Measurements from ENCODE around the gene ZNF630.
A peak's percentile ranks its signal among the peaks of the same experiment; 100 is the strongest.
"Not testable (repeated sequence)": the region's sequence is repeated elsewhere in the genome, so short reads cannot be mapped to it uniquely, and the experiment has no call there.

ZNF630 gene

GRCh38 chrX:48025561-48025960, 45.9 kb downstream of the ZNF630 start:
- no peak overlapping the region for H3K27ac ChIP-seq
- no peaks in the 10 kb centered on the region for H3K27me3 ChIP-seq
- H3K9me3 ChIP-seq = peaks cover 0 to 6% (median 0%) of the 10 kb centered on the region in 3 donors
- no peaks in the 10 kb centered on the region for H3K36me3 ChIP-seq
- intact Hi-C loops (cut with DNase I; ENCODE audit: low total_unique reads) = loop anchor here (10.0 kb wide), 1 partner anchor 191 kb away; the partner anchor contains the start of gene ZNF81
- no peaks in the 10 kb centered on the region for H3K4me1 ChIP-seq
- DNase-seq = peak in 1 of 2 donors; percentile 42
- no peak overlapping the region for H3K4me3 ChIP-seq
- peak; percentile 36 for TF ChIP-seq CTCF (IDR thresholded peaks at IDR 0.05)

GRCh38 chrX:48022738-48023137, 48.7 kb downstream of the ZNF630 start:
- H3K36me3 ChIP-seq = no peaks in the 10 kb centered on the region
- no peaks in the 10 kb centered on the region for H3K27me3 ChIP-seq
- H3K4me3 ChIP-seq = no peak overlapping the region
- no peak for DNase-seq
- no peak for TF ChIP-seq CTCF (IDR thresholded peaks at IDR 0.05)
- intact Hi-C loops (cut with DNase I; ENCODE audit: low total_unique reads) = loop anchor here (10.0 kb wide), 1 partner anchor 188 kb away; the partner anchor contains the start of gene ZNF81
- H3K9me3 ChIP-seq = peaks cover 0 to 6% (median 0%) of the 10 kb centered on the region in 3 donors
- no peaks in the 10 kb centered on the region for H3K4me1 ChIP-seq
- H3K27ac ChIP-seq = no peak overlapping the region

- intact Hi-C loops (cut with DNase I; ENCODE audit: low total_unique reads) = loop anchor here (10.0 kb wide), 1 partner anchor 187 kb away; the partner anchor contains the start of gene ZNF81
- H3K27me3 ChIP-seq = no peaks in the 10 kb centered on the region
Measured at GRCh38 chrX:48022100-48022499, 49.3 kb downstream of the ZNF630 start.

GRCh38 chrX:48021026-48021900, 50.2 kb downstream of the ZNF630 start:
- intact Hi-C loops (cut with DNase I; ENCODE audit: low total_unique reads) = loop anchor here (10.0 kb wide), 1 partner anchor 186 kb away; the partner anchor contains the start of gene ZNF81
- TF ChIP-seq CTCF (IDR thresholded peaks at IDR 0.05) = no peak
- DNase-seq = peak; percentile 56 to 82

More at GRCh38 chrX:48022100-48022499, 49.3 kb downstream of the ZNF630 start:
- H3K4me1 ChIP-seq = no peaks in the 10 kb centered on the region
- H3K9me3 ChIP-seq = peaks cover 0 to 6% (median 0%) of the 10 kb centered on the region in 3 donors
- peak overlapping the region; percentile 83 to 87 for H3K27ac ChIP-seq
- peak overlapping the region; percentile 54 to 57 for H3K4me3 ChIP-seq
- no peaks in the 10 kb centered on the region for H3K36me3 ChIP-seq
- TF ChIP-seq CTCF (IDR thresholded peaks at IDR 0.05) = no peak
- no peak for DNase-seq

GRCh38 chrX:48020472-48020871, 51.0 kb downstream of the ZNF630 start:
- Histone ChIP-seq H3K4me3 (peak overlapping the region; percentile 54 to 57), H3K27ac (peak overlapping the region in 1 of 2 donors; percentile 83)
- intact Hi-C loops (cut with DNase I; ENCODE audit: low total_unique reads) = loop anchor here (10.0 kb wide), 1 partner anchor 186 kb away; the partner anchor contains the start of gene ZNF81
- H3K4me1 ChIP-seq, H3K27me3 ChIP-seq, DNase-seq, H3K36me3 ChIP-seq, H3K9me3 ChIP-seq: not testable (repeated sequence)

More at GRCh38 chrX:48021026-48021900, 50.2 kb downstream of the ZNF630 start:
- Histone ChIP-seq H3K4me1 (no peaks in the 10 kb centered on the region), H3K27me3 (no peaks in the 10 kb centered on the region), H3K27ac (peak overlapping the region; percentile 83 to 87), H3K36me3 (no peaks in the 10 kb centered on the region), H3K4me3 (peak overlapping the region; percentile 54 to 57), H3K9me3 (peaks cover 0 to 6% (median 0%) of the 10 kb centered on the region in 3 donors)

GRCh38 chrX:48019892-48020291, 51.5 kb downstream of the ZNF630 start:
- not testable (repeated sequence) for H3K27ac ChIP-seq, H3K4me3 ChIP-seq, H3K4me1 ChIP-seq, H3K27me3 ChIP-seq, H3K9me3 ChIP-seq, DNase-seq, H3K36me3 ChIP-seq
- intact Hi-C loops (cut with DNase I; ENCODE audit: low total_unique reads) = loop anchor here (10.0 kb wide), 1 partner anchor 185 kb away; the partner anchor contains the start of gene ZNF81

GRCh38 chrX:48016583-48017310, 54.7 kb downstream of the ZNF630 start:
- H3K27me3 ChIP-seq; H3K4me3 ChIP-seq; H3K4me1 ChIP-seq; H3K36me3 ChIP-seq; intact Hi-C loops (cut with DNase I; ENCODE audit: low total_unique reads); H3K9me3 ChIP-seq; DNase-seq; H3K27ac ChIP-seq: not testable (repeated sequence)

- H3K27me3 ChIP-seq; H3K4me1 ChIP-seq; H3K36me3 ChIP-seq; DNase-seq; H3K4me3 ChIP-seq; intact Hi-C loops (cut with DNase I; ENCODE audit: low total_unique reads); H3K27ac ChIP-seq; H3K9me3 ChIP-seq: not testable (repeated sequence)
Measured at GRCh38 chrX:48009445-48009960, 61.9 kb downstream of the ZNF630 start.
